GM23338 (cell line): ENCODE data around the gene POSTN.

Experiments
- CREB1 ChIP-seq: fragments of 250-450 bp; sonication (Bioruptor Pico); IDR thresholded peaks from 2 replicates; pipeline ENCODE4 v1.5.0; 2020; ENCODE audit warnings: low read depth, mild to moderate bottlenecking, moderate library complexity
- EZH2 ChIP-seq: fragments of 200-600 bp; sonication (generic); IDR thresholded peaks from one replicate; pipeline ENCODE4 v1.8.0; 2017; ENCODE audit warnings: antibody characterized with exemption, mild to moderate bottlenecking, low read depth; ENCODE audit not compliant: unreplicated experiment
- EZH2phosphoT487 ChIP-seq: fragments of 200-600 bp; sonication (generic); IDR thresholded peaks from one replicate; pipeline ENCODE4 v1.8.1; 2018; ENCODE audit warnings: antibody characterized with exemption; ENCODE audit not compliant: unreplicated experiment
- JUNB ChIP-seq: IDR thresholded peaks from one replicate; pipeline ENCODE4 v1.6.1; 2016; ENCODE audit warnings: antibody characterized with exemption; ENCODE audit not compliant: unreplicated experiment
- POLR2AphosphoS5 ChIP-seq: IDR thresholded peaks from 2 replicates; pipeline ENCODE4 v1.6.1; 2016; ENCODE audit warnings: antibody characterized with exemption, low read depth
- ZNF331 ChIP-seq: fragments of 250-450 bp; sonication (Bioruptor Pico); IDR thresholded peaks from 2 replicates; pipeline ENCODE4 v1.5.0; 2020; ENCODE audit warnings: low read depth, mild to moderate bottlenecking, moderate library complexity
- TF ChIP-seq, protein P1 (sequence below), 2 experiments: fragments of 200-600 bp in 1 of 2; sonication (generic) in 1 of 2; conservative IDR thresholded peaks; 2 replicates each; pipeline versions ENCODE4 v1.5.1 to v1.6.1; 2016 to 2017; ENCODE audit warnings: antibody characterized with exemption in 2 of 2, low read depth in 2 of 2, mild to moderate bottlenecking in 2 of 2, moderate library complexity in 1 of 2
- TF ChIP-seq, protein P2 (sequence below): IDR thresholded peaks from one replicate; pipeline ENCODE4 v1.6.1; 2018; ENCODE audit warnings: antibody characterized with exemption; ENCODE audit not compliant: unreplicated experiment
- TF ChIP-seq, protein P3 (sequence below): fragments of 250-450 bp; sonication (Bioruptor Pico); IDR thresholded peaks from 2 replicates; pipeline ENCODE4 v1.5.0; 2020; ENCODE audit warnings: mild to moderate bottlenecking, moderate library complexity
- TF ChIP-seq, protein P4 (sequence below): IDR thresholded peaks from 2 replicates; pipeline ENCODE4 v1.6.1; 2016; ENCODE audit warnings: antibody characterized with exemption

DNA sequence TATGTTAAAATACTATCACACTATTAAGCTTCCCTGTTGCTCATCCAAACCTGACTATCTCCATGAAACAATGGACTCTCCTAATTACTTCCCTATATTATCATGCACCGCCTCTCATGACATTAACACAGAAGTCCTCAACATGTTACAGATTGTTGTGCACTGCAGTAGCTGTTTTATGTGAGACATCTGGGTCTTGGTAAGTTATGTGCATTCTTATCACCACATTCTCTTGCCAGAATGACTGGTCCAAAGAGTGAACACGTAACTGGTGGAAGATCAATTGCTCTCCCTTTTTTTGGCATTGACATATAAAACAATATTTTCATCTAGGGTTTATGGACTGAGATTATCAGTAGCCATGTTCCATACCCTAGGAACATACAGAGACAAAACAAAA lies 59.4 kb downstream of the POSTN start:
- TF ChIP-seq EZH2: no peak
- no peak for TF ChIP-seq POLR2AphosphoS5
- TF ChIP-seq EZH2phosphoT487: no peak
- no peak for TF ChIP-seq CREB1 (CRISPR knock-in tag)
- TF ChIP-seq, protein P1, sequence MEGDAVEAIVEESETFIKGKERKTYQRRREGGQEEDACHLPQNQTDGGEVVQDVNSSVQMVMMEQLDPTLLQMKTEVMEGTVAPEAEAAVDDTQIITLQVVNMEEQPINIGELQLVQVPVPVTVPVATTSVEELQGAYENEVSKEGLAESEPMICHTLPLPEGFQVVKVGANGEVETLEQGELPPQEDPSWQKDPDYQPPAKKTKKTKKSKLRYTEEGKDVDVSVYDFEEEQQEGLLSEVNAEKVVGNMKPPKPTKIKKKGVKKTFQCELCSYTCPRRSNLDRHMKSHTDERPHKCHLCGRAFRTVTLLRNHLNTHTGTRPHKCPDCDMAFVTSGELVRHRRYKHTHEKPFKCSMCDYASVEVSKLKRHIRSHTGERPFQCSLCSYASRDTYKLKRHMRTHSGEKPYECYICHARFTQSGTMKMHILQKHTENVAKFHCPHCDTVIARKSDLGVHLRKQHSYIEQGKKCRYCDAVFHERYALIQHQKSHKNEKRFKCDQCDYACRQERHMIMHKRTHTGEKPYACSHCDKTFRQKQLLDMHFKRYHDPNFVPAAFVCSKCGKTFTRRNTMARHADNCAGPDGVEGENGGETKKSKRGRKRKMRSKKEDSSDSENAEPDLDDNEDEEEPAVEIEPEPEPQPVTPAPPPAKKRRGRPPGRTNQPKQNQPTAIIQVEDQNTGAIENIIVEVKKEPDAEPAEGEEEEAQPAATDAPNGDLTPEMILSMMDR (conservative IDR thresholded peaks at IDR 0.05; ENCODE audit: low read depth in 2 of 2): no peak
- TF ChIP-seq, protein P2, sequence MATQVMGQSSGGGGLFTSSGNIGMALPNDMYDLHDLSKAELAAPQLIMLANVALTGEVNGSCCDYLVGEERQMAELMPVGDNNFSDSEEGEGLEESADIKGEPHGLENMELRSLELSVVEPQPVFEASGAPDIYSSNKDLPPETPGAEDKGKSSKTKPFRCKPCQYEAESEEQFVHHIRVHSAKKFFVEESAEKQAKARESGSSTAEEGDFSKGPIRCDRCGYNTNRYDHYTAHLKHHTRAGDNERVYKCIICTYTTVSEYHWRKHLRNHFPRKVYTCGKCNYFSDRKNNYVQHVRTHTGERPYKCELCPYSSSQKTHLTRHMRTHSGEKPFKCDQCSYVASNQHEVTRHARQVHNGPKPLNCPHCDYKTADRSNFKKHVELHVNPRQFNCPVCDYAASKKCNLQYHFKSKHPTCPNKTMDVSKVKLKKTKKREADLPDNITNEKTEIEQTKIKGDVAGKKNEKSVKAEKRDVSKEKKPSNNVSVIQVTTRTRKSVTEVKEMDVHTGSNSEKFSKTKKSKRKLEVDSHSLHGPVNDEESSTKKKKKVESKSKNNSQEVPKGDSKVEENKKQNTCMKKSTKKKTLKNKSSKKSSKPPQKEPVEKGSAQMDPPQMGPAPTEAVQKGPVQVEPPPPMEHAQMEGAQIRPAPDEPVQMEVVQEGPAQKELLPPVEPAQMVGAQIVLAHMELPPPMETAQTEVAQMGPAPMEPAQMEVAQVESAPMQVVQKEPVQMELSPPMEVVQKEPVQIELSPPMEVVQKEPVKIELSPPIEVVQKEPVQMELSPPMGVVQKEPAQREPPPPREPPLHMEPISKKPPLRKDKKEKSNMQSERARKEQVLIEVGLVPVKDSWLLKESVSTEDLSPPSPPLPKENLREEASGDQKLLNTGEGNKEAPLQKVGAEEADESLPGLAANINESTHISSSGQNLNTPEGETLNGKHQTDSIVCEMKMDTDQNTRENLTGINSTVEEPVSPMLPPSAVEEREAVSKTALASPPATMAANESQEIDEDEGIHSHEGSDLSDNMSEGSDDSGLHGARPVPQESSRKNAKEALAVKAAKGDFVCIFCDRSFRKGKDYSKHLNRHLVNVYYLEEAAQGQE: no peak
- TF ChIP-seq JUNB: no peak
- TF ChIP-seq, protein P3, sequence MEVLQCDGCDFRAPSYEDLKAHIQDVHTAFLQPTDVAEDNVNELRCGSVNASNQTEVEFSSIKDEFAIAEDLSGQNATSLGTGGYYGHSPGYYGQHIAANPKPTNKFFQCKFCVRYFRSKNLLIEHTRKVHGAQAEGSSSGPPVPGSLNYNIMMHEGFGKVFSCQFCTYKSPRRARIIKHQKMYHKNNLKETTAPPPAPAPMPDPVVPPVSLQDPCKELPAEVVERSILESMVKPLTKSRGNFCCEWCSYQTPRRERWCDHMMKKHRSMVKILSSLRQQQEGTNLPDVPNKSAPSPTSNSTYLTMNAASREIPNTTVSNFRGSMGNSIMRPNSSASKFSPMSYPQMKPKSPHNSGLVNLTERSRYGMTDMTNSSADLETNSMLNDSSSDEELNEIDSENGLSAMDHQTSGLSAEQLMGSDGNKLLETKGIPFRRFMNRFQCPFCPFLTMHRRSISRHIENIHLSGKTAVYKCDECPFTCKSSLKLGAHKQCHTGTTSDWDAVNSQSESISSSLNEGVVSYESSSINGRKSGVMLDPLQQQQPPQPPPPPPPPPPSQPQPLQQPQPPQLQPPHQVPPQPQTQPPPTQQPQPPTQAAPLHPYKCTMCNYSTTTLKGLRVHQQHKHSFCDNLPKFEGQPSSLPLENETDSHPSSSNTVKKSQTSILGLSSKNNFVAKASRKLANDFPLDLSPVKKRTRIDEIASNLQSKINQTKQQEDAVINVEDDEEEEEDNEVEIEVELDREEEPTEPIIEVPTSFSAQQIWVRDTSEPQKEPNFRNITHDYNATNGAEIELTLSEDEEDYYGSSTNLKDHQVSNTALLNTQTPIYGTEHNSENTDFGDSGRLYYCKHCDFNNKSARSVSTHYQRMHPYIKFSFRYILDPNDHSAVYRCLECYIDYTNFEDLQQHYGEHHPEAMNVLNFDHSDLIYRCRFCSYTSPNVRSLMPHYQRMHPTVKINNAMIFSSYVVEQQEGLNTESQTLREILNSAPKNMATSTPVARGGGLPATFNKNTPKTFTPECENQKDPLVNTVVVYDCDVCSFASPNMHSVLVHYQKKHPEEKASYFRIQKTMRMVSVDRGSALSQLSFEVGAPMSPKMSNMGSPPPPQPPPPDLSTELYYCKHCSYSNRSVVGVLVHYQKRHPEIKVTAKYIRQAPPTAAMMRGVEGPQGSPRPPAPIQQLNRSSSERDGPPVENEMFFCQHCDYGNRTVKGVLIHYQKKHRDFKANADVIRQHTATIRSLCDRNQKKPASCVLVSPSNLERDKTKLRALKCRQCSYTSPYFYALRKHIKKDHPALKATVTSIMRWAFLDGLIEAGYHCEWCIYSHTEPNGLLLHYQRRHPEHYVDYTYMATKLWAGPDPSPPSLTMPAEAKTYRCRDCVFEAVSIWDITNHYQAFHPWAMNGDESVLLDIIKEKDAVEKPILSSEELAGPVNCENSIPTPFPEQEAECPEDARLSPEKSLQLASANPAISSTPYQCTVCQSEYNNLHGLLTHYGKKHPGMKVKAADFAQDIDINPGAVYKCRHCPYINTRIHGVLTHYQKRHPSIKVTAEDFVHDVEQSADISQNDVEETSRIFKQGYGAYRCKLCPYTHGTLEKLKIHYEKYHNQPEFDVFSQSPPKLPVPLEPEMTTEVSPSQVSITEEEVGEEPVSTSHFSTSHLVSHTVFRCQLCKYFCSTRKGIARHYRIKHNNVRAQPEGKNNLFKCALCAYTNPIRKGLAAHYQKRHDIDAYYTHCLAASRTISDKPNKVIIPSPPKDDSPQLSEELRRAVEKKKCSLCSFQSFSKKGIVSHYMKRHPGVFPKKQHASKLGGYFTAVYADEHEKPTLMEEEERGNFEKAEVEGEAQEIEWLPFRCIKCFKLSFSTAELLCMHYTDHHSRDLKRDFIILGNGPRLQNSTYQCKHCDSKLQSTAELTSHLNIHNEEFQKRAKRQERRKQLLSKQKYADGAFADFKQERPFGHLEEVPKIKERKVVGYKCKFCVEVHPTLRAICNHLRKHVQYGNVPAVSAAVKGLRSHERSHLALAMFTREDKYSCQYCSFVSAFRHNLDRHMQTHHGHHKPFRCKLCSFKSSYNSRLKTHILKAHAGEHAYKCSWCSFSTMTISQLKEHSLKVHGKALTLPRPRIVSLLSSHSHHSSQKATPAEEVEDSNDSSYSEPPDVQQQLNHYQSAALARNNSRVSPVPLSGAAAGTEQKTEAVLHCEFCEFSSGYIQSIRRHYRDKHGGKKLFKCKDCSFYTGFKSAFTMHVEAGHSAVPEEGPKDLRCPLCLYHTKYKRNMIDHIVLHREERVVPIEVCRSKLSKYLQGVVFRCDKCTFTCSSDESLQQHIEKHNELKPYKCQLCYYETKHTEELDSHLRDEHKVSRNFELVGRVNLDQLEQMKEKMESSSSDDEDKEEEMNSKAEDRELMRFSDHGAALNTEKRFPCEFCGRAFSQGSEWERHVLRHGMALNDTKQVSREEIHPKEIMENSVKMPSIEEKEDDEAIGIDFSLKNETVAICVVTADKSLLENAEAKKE (CRISPR knock-in tag): no peak
- TF ChIP-seq, protein P4, sequence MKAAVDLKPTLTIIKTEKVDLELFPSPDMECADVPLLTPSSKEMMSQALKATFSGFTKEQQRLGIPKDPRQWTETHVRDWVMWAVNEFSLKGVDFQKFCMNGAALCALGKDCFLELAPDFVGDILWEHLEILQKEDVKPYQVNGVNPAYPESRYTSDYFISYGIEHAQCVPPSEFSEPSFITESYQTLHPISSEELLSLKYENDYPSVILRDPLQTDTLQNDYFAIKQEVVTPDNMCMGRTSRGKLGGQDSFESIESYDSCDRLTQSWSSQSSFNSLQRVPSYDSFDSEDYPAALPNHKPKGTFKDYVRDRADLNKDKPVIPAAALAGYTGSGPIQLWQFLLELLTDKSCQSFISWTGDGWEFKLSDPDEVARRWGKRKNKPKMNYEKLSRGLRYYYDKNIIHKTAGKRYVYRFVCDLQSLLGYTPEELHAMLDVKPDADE: no peak
- no peak for TF ChIP-seq ZNF331 (CRISPR knock-in tag)
